DOHH2 (cell line): ENCODE results near the gene CHPF2.

Experiments
- H3F3A ChIP-seq: fragments of 200-600 bp; sonication (generic), shearing (Covaris generic); 2 replicates; pipeline ENCODE4 v1.6.0; 2016; ENCODE audit warnings: antibody characterized with exemption, mild to moderate bottlenecking; ENCODE audit not compliant: control insufficient read depth, insufficient read depth
- H3K27ac ChIP-seq: fragments of 200-600 bp; sonication (generic); 2 replicates; pipeline ENCODE4 v1.5.1; 2014; ENCODE audit warnings: low read depth, mild to moderate bottlenecking, low read length, moderate library complexity
- H3K27me3 ChIP-seq: fragments of 200-600 bp; sonication (generic); 2 replicates; pipeline ENCODE4 v1.6.1; 2014; ENCODE audit warnings: mild to moderate bottlenecking, low read length, mixed read lengths; ENCODE audit not compliant: control insufficient read depth
- H3K36me3 ChIP-seq: fragments of 200-600 bp; sonication (generic); 2 replicates; pipeline ENCODE4 v1.6.1; 2014; ENCODE audit warnings: mild to moderate bottlenecking, low read length, moderate library complexity, mixed read lengths; ENCODE audit not compliant: control insufficient read depth
- H3K4me1 ChIP-seq: fragments of 200-600 bp; sonication (generic); 2 replicates; pipeline ENCODE4 v1.6.1; 2014; ENCODE audit warnings: mild to moderate bottlenecking, low read length, mixed read lengths; ENCODE audit not compliant: control insufficient read depth
- H3K4me2 ChIP-seq: fragments of 200-600 bp; sonication (generic); 2 replicates; pipeline ENCODE4 v1.6.0; 2014; ENCODE audit warnings: mild to moderate bottlenecking, low read length, moderate library complexity
- H3K4me3 ChIP-seq: fragments of 200-600 bp; sonication (generic); 2 replicates; pipeline ENCODE4 v1.5.1; 2014; ENCODE audit warnings: mild to moderate bottlenecking, low read length, mixed read lengths
- H3K79me2 ChIP-seq: fragments of 200-600 bp; sonication (generic); 2 replicates; pipeline ENCODE4 v1.6.1; 2014; ENCODE audit warnings: mild to moderate bottlenecking, low read length, mixed read lengths; ENCODE audit not compliant: control insufficient read depth
- H3K9me2 ChIP-seq: fragments of 200-600 bp; sonication (generic); replicated peaks from 2 replicates; pipeline ENCODE4 v1.6.1; 2014; ENCODE audit warnings: mild to moderate bottlenecking, low read length, mixed read lengths; ENCODE audit not compliant: control insufficient read depth
- H3K9me3 ChIP-seq: fragments of 200-600 bp; sonication (generic); 2 replicates; pipeline ENCODE4 v1.6.1; 2014; ENCODE audit warnings: antibody characterized with exemption, low read length, mixed read lengths; ENCODE audit not compliant: control insufficient read depth, insufficient read depth
- H4K20me1 ChIP-seq: fragments of 200-600 bp; sonication (generic); 2 replicates; pipeline ENCODE4 v1.6.0; 2014; ENCODE audit warnings: low read depth, mild to moderate bottlenecking, antibody characterized with exemption, low read length, moderate library complexity; ENCODE audit not compliant: control insufficient read depth, insufficient read depth
- CTCF ChIP-seq: fragments of 200-600 bp; sonication (generic); IDR thresholded peaks from one replicate; pipeline ENCODE4 v1.5.1; 2014; ENCODE audit warnings: antibody characterized with exemption, mild to moderate bottlenecking, low read depth, low read length; ENCODE audit not compliant: poor library complexity, severe bottlenecking
- EZH2phosphoT487 ChIP-seq: fragments of 200-600 bp; sonication (generic); IDR thresholded peaks from 2 replicates; pipeline ENCODE4 v1.6.1; 2017; ENCODE audit warnings: borderline replicate concordance, mild to moderate bottlenecking, antibody characterized with exemption, low read length, moderate library complexity, mixed read lengths

CHPF2 gene

GRCh38 chr7:151239837-151240459 is 7.7 kb downstream of the CHPF2 start:
- Histone ChIP-seq H4K20me1 (no peaks in the 10 kb centered on the region), H3K27ac (no peak overlapping the region), H3F3A (no peaks in the 10 kb centered on the region), H3K79me2 (peaks cover 4% of the 10 kb centered on the region), H3K36me3 (peaks cover 32% of the 10 kb centered on the region), H3K4me1 (peaks cover 30% of the 10 kb centered on the region), H3K9me2 (no peaks in the 10 kb centered on the region), H3K4me3 (no peak overlapping the region), H3K4me2 (no peak overlapping the region), H3K9me3 (no peaks in the 10 kb centered on the region), H3K27me3 (peaks cover 11% of the 10 kb centered on the region)
- no peak for TF ChIP-seq CTCF
- no peak for TF ChIP-seq EZH2phosphoT487

GRCh38 chr7:151240536-151240935 is 8.3 kb downstream of the CHPF2 start:
- Histone ChIP-seq H3K27ac (no peak overlapping the region), H3K79me2 (no peaks in the 10 kb centered on the region), H3K27me3 (peaks cover 15% of the 10 kb centered on the region), H3F3A (no peaks in the 10 kb centered on the region), H3K36me3 (peaks cover 26% of the 10 kb centered on the region), H3K9me2 (no peaks in the 10 kb centered on the region), H3K9me3 (no peaks in the 10 kb centered on the region), H4K20me1 (no peaks in the 10 kb centered on the region), H3K4me2 (no peak overlapping the region), H3K4me1 (peaks cover 34% of the 10 kb centered on the region), H3K4me3 (no peak overlapping the region)
- TF ChIP-seq CTCF (no peak), EZH2phosphoT487 (no peak)

- H3K9me3 ChIP-seq = no peaks in the 10 kb centered on the region
- no peak overlapping the region for H3K4me3 ChIP-seq
- H3F3A ChIP-seq = no peaks in the 10 kb centered on the region
- H4K20me1 ChIP-seq = 0 out of 2 replicates have a peak, but pooled peaks cover 2% of the 10 kb centered on the region
- H3K27ac ChIP-seq = no peak overlapping the region
- peaks cover 21% of the 10 kb centered on the region for H3K27me3 ChIP-seq
- peaks cover 37% of the 10 kb centered on the region for H3K4me1 ChIP-seq
- H3K4me2 ChIP-seq = no peak overlapping the region
- no peaks in the 10 kb centered on the region for H3K9me2 ChIP-seq
- H3K36me3 ChIP-seq = peaks cover 23% of the 10 kb centered on the region; the same call in 1 of the 2 replicates
- TF ChIP-seq CTCF = no peak
- TF ChIP-seq EZH2phosphoT487 = no peak
- no peaks in the 10 kb centered on the region for H3K79me2 ChIP-seq
Observed at GRCh38 chr7:151240942-151241754, 8.9 kb downstream of the CHPF2 start.
